ENCODE data around the gene NXT1.
"Not testable (repeated sequence)": the region's sequence is repeated elsewhere in the genome, so short reads cannot be mapped to it uniquely, and the experiment has no call there.

Gene NXT1

GRCh38 chr20:23335521-23335920, 15.1 kb upstream of the NXT1 start:
- H3K4me3 ChIP-seq (ENCODE audit: low read length), result no peak overlapping the region
- H3K9ac ChIP-seq (ENCODE audit: low read length), result no peak overlapping the region
- H3K27me3 ChIP-seq (ENCODE audit: control insufficient read depth, insufficient read depth, low read length), result no peaks in the 10 kb centered on the region
- H3K4me1 ChIP-seq (ENCODE audit: control insufficient read depth, insufficient read depth, low read length), result no peaks in the 10 kb centered on the region
- no peak overlapping the region for H3K27ac ChIP-seq (ENCODE audit: low read depth, low read length)
- no peaks in the 10 kb centered on the region for H3K36me3 ChIP-seq (ENCODE audit: control insufficient read depth, insufficient read depth, low read length)

GRCh38 chr20:23336476-23336875, 14.1 kb upstream of the NXT1 start:
- Histone ChIP-seq H3K4me1 (ENCODE audit: control insufficient read depth, insufficient read depth, low read length) (no peaks in the 10 kb centered on the region), H3K36me3 (ENCODE audit: control insufficient read depth, insufficient read depth, low read length) (no peaks in the 10 kb centered on the region), H3K9ac (ENCODE audit: low read length) (no peak overlapping the region), H3K27ac (ENCODE audit: low read depth, low read length) (no peak overlapping the region), H3K27me3 (ENCODE audit: control insufficient read depth, insufficient read depth, low read length) (no peaks in the 10 kb centered on the region), H3K4me3 (ENCODE audit: low read length) (no peak overlapping the region)

- Histone ChIP-seq H3K27me3 (ENCODE audit: control insufficient read depth, insufficient read depth, low read length) (no peaks in the 10 kb centered on the region), H3K4me3 (ENCODE audit: low read length) (no peak overlapping the region), H3K36me3 (ENCODE audit: control insufficient read depth, insufficient read depth, low read length) (no peaks in the 10 kb centered on the region), H3K27ac (ENCODE audit: low read depth, low read length) (no peak overlapping the region), H3K9ac (ENCODE audit: low read length) (no peak overlapping the region), H3K4me1 (ENCODE audit: control insufficient read depth, insufficient read depth, low read length) (no peaks in the 10 kb centered on the region)
Observed at GRCh38 chr20:23337312-23337711, 13.3 kb upstream of the NXT1 start.

- Histone ChIP-seq H3K4me1 (ENCODE audit: control insufficient read depth, insufficient read depth, low read length) (no peaks in the 10 kb centered on the region), H3K4me3 (ENCODE audit: low read length) (no peak overlapping the region), H3K9ac (ENCODE audit: low read length) (no peak overlapping the region), H3K27ac (ENCODE audit: low read depth, low read length) (no peak overlapping the region), H3K36me3 (ENCODE audit: control insufficient read depth, insufficient read depth, low read length) (no peaks in the 10 kb centered on the region), H3K27me3 (ENCODE audit: control insufficient read depth, insufficient read depth, low read length) (no peaks in the 10 kb centered on the region)
Observed at GRCh38 chr20:23339986-23340385, 10.6 kb upstream of the NXT1 start.

- Histone ChIP-seq H3K36me3 (ENCODE audit: control insufficient read depth, insufficient read depth, low read length) (no peaks in the 10 kb centered on the region), H3K27ac (ENCODE audit: low read depth, low read length) (no peak overlapping the region), H3K27me3 (ENCODE audit: control insufficient read depth, insufficient read depth, low read length) (no peaks in the 10 kb centered on the region), H3K9ac (ENCODE audit: low read length) (no peak overlapping the region), H3K4me3 (ENCODE audit: low read length) (no peak overlapping the region), H3K4me1 (ENCODE audit: control insufficient read depth, insufficient read depth, low read length) (no peaks in the 10 kb centered on the region)
Observed at GRCh38 chr20:23340524-23340923, 10.1 kb upstream of the NXT1 start.

GRCh38 chr20:23341073-23341472, 9.5 kb upstream of the NXT1 start:
- Histone ChIP-seq H3K4me3 (ENCODE audit: low read length) (no peak overlapping the region), H3K36me3 (ENCODE audit: control insufficient read depth, insufficient read depth, low read length) (no peaks in the 10 kb centered on the region), H3K9ac (ENCODE audit: low read length) (no peak overlapping the region), H3K4me1 (ENCODE audit: control insufficient read depth, insufficient read depth, low read length) (no peaks in the 10 kb centered on the region), H3K27me3 (ENCODE audit: control insufficient read depth, insufficient read depth, low read length) (no peaks in the 10 kb centered on the region), H3K27ac (ENCODE audit: low read depth, low read length) (no peak overlapping the region)

- Histone ChIP-seq H3K9ac (ENCODE audit: low read length) (no peak overlapping the region), H3K27me3 (ENCODE audit: control insufficient read depth, insufficient read depth, low read length) (no peaks in the 10 kb centered on the region), H3K27ac (ENCODE audit: low read depth, low read length) (no peak overlapping the region), H3K4me3 (ENCODE audit: low read length) (no peak overlapping the region), H3K36me3 (ENCODE audit: control insufficient read depth, insufficient read depth, low read length) (no peaks in the 10 kb centered on the region), H3K4me1 (ENCODE audit: control insufficient read depth, insufficient read depth, low read length) (no peaks in the 10 kb centered on the region)
Observed at GRCh38 chr20:23343590-23343989, 7.0 kb upstream of the NXT1 start.

GRCh38 chr20:23344336-23344735, 6.3 kb upstream of the NXT1 start:
- H3K27ac ChIP-seq (ENCODE audit: low read depth, low read length), result no peak overlapping the region
- H3K9ac ChIP-seq (ENCODE audit: low read length), result no peak overlapping the region
- peaks cover 3% of the 10 kb centered on the region for H3K4me1 ChIP-seq (ENCODE audit: control insufficient read depth, insufficient read depth, low read length)
- H3K4me3 ChIP-seq (ENCODE audit: low read length), result no peak overlapping the region
- no peaks in the 10 kb centered on the region for H3K36me3 ChIP-seq (ENCODE audit: control insufficient read depth, insufficient read depth, low read length)
- no peaks in the 10 kb centered on the region for H3K27me3 ChIP-seq (ENCODE audit: control insufficient read depth, insufficient read depth, low read length)

- Histone ChIP-seq H3K9ac (ENCODE audit: low read length) (no peak overlapping the region), H3K4me1 (ENCODE audit: control insufficient read depth, insufficient read depth, low read length) (peaks cover 4% of the 10 kb centered on the region), H3K27me3 (ENCODE audit: control insufficient read depth, insufficient read depth, low read length) (no peaks in the 10 kb centered on the region), H3K4me3 (ENCODE audit: low read length) (no peak overlapping the region), H3K27ac (ENCODE audit: low read depth, low read length) (no peak overlapping the region), H3K36me3 (ENCODE audit: control insufficient read depth, insufficient read depth, low read length) (no peaks in the 10 kb centered on the region)
Observed at GRCh38 chr20:23346002-23346401, 4.6 kb upstream of the NXT1 start.

- peaks cover 10% of the 10 kb centered on the region for H3K4me1 ChIP-seq (ENCODE audit: control insufficient read depth, insufficient read depth, low read length)
- no peaks in the 10 kb centered on the region for H3K27me3 ChIP-seq (ENCODE audit: control insufficient read depth, insufficient read depth, low read length)
- H3K4me3 ChIP-seq (ENCODE audit: low read length), result no peak overlapping the region
- H3K9ac ChIP-seq (ENCODE audit: low read length), result no peak overlapping the region
- H3K27ac ChIP-seq (ENCODE audit: low read depth, low read length), result no peak overlapping the region
- H3K36me3 ChIP-seq (ENCODE audit: control insufficient read depth, insufficient read depth, low read length), result no peaks in the 10 kb centered on the region
Observed at GRCh38 chr20:23347791-23348190, 2.8 kb upstream of the NXT1 start.

- not testable (repeated sequence) for H3K27me3 ChIP-seq (ENCODE audit: control insufficient read depth, insufficient read depth, low read length); H3K9ac ChIP-seq (ENCODE audit: low read length); H3K36me3 ChIP-seq (ENCODE audit: control insufficient read depth, insufficient read depth, low read length); H3K27ac ChIP-seq (ENCODE audit: low read depth, low read length); H3K4me3 ChIP-seq (ENCODE audit: low read length); H3K4me1 ChIP-seq (ENCODE audit: control insufficient read depth, insufficient read depth, low read length)
Observed at GRCh38 chr20:23348510-23348909, 2.1 kb upstream of the NXT1 start.

- H3K4me1 ChIP-seq (ENCODE audit: control insufficient read depth, insufficient read depth, low read length), result peaks cover 10% of the 10 kb centered on the region
- H3K27ac ChIP-seq (ENCODE audit: low read depth, low read length), result peak overlapping the region; percentile 100
- no peaks in the 10 kb centered on the region for H3K27me3 ChIP-seq (ENCODE audit: control insufficient read depth, insufficient read depth, low read length)
- peak overlapping the region; percentile 90 for H3K4me3 ChIP-seq (ENCODE audit: low read length)
- no peaks in the 10 kb centered on the region for H3K36me3 ChIP-seq (ENCODE audit: control insufficient read depth, insufficient read depth, low read length)
- peak overlapping the region; percentile 98 for H3K9ac ChIP-seq (ENCODE audit: low read length)
Observed at GRCh38 chr20:23349338-23350195, 1.0 kb upstream of the NXT1 start.

Data from rectal smooth muscle tissue (tissue), 1 donor.